HG03457 (cell line): ENCODE data around the gene PGBD5.

Experiments used
- ATAC-seq: cut with Tn5 transposase; IDR thresholded peaks from one replicate; pipeline ENCODE4 v1.9.1; 2021; ENCODE audit warnings: moderate number of reproducible peaks; ENCODE audit not compliant: unreplicated experiment

Gene PGBD5

GRCh38 chr1:230328342-230329015, 97.7 kb downstream of the PGBD5 start:
- no peak for ATAC-seq

- ATAC-seq, result no peak
These were observed 98.2 kb downstream of the PGBD5 start for GRCh38 chr1:230327892-230328284.

- ATAC-seq, result no peak
These were observed 98.9 kb downstream of the PGBD5 start for GRCh38 chr1:230326971-230327891.

- ATAC-seq, result no peak
These were observed 102.4 kb downstream of the PGBD5 start for GRCh38 chr1:230323686-230324085.

- ATAC-seq, result no peak
These were observed 103.1 kb downstream of the PGBD5 start for GRCh38 chr1:230322967-230323547.

- no peak for ATAC-seq
These were observed 103.7 kb downstream of the PGBD5 start for GRCh38 chr1:230322421-230322756.

- ATAC-seq, result no peak
These were observed 104.3 kb downstream of the PGBD5 start for GRCh38 chr1:230321741-230322420.

- ATAC-seq, result no peak
These were observed 104.8 kb downstream of the PGBD5 start for GRCh38 chr1:230321341-230321740.

- ATAC-seq, result no peak
These were observed 105.3 kb downstream of the PGBD5 start for GRCh38 chr1:230320804-230321203.

GRCh38 chr1:230319014-230319747, 107.0 kb downstream of the PGBD5 start:
- ATAC-seq, result no peak

GRCh38 chr1:230317823-230318819, 108.0 kb downstream of the PGBD5 start:
- ATAC-seq, result no peak

GRCh38 chr1:230316864-230317745, 109.0 kb downstream of the PGBD5 start:
- ATAC-seq, result no peak

GRCh38 chr1:230315099-230315498, 111.0 kb downstream of the PGBD5 start:
- ATAC-seq, result no peak

- no peak for ATAC-seq
These were observed 112.0 kb downstream of the PGBD5 start for GRCh38 chr1:230314142-230314470.

GRCh38 chr1:230313453-230314141, 112.5 kb downstream of the PGBD5 start:
- no peak for ATAC-seq

- ATAC-seq, result no peak
These were observed 113.5 kb downstream of the PGBD5 start for GRCh38 chr1:230312676-230313075.

- ATAC-seq, result no peak
These were observed 115.6 kb downstream of the PGBD5 start for GRCh38 chr1:230310381-230311163.
